CD14-positive monocyte (primary cell): ENCODE data around the gene ADH1A. TPM values are rescaled to one million over a fixed set of nuclear protein-coding genes. Genes with fewer than 3 reads are reported as not detected.

Source experiments
- DNase-seq, 3 donors: peaks; one replicate each; pipeline ENCODE4 v3.0.0-alpha.2; 2011 to 2022
- H2AFZ ChIP-seq: 2 replicates; pipeline ENCODE4 v1.6.0; 2012; ENCODE audit warnings: mild to moderate bottlenecking, low read depth, low read length, inconsistent platforms; ENCODE audit not compliant: insufficient read depth, poor library complexity, severe bottlenecking
- H3K27ac ChIP-seq, 2 donors: 1 replicate in 1 of 2; 2 replicates in 1 of 2; pipeline ENCODE4 v1.5.1; 2012 to 2013; ENCODE audit warnings: low read length in 2 of 2, control low read depth in 1 of 2, inconsistent platforms in 1 of 2, low read depth in 1 of 2, mild to moderate bottlenecking in 1 of 2
- H3K27me3 ChIP-seq, 2 donors: one replicate each; pipeline versions ENCODE4 v1.6.0 to v1.6.1; 2011 to 2013; ENCODE audit warnings: low read length in 2 of 2; ENCODE audit not compliant: control insufficient read depth in 2 of 2, insufficient read depth in 2 of 2
- H3K36me3 ChIP-seq, 2 donors: replicated peaks in 1 of 2; 1 replicate in 1 of 2; 2 replicates in 1 of 2; pipeline versions ENCODE4 v1.5.1 to v1.6.1; 2012 to 2013; ENCODE audit warnings: low read length in 2 of 2, control low read depth in 1 of 2, inconsistent platforms in 1 of 2, mild to moderate bottlenecking in 1 of 2; ENCODE audit not compliant: insufficient read depth in 2 of 2, control insufficient read depth in 1 of 2
- H3K4me1 ChIP-seq, 2 donors: 1 replicate in 1 of 2; 2 replicates in 1 of 2; pipeline versions ENCODE4 v1.5.1 to v1.6.1; 2012 to 2013; ENCODE audit warnings: low read length in 2 of 2, control low read depth in 1 of 2, inconsistent platforms in 1 of 2, mild to moderate bottlenecking in 1 of 2, moderate library complexity in 1 of 2; ENCODE audit not compliant: insufficient read depth in 2 of 2, control insufficient read depth in 1 of 2
- H3K4me2 ChIP-seq: replicated peaks from 2 replicates; pipeline ENCODE3; 2012; ENCODE audit warnings: low read length, moderate library complexity, mild to moderate bottlenecking; ENCODE audit not compliant: poor library complexity, severe bottlenecking; ENCODE audit errors: extremely low read depth
- H3K4me3 ChIP-seq, 3 experiments: fragments of 200-600 bp in 1 of 3; sonication (generic) in 1 of 3; replicated peaks in 1 of 3; 1 replicate in 2 of 3; 2 replicates in 1 of 3; pipeline ENCODE4 v1.5.1; 2011 to 2013; ENCODE audit warnings: low read length in 3 of 3, mild to moderate bottlenecking in 3 of 3, control low read depth in 2 of 3, low read depth in 2 of 3, inconsistent platforms in 1 of 3, moderate library complexity in 1 of 3
- H3K79me2 ChIP-seq: 2 replicates; pipeline ENCODE4 v1.6.0; 2012; ENCODE audit warnings: mild to moderate bottlenecking, control low read depth, inconsistent platforms, low read length, moderate library complexity; ENCODE audit not compliant: insufficient read depth
- H3K9ac ChIP-seq: 2 replicates; pipeline ENCODE4 v1.6.0; 2017; ENCODE audit warnings: low read length, mild to moderate bottlenecking; ENCODE audit not compliant: insufficient read depth, poor library complexity, severe bottlenecking
- H3K9me3 ChIP-seq, 2 donors: replicated peaks in 1 of 2; 1 replicate in 1 of 2; 2 replicates in 1 of 2; pipeline versions ENCODE4 v1.5.1 to v1.6.1; 2012 to 2013; ENCODE audit warnings: low read length in 2 of 2, control low read depth in 1 of 2; ENCODE audit not compliant: control insufficient read depth in 1 of 2, insufficient read depth in 1 of 2
- H4K20me1 ChIP-seq: 2 replicates; pipeline ENCODE4 v1.6.0; 2012; ENCODE audit warnings: mild to moderate bottlenecking, low read length, control low read depth, moderate library complexity; ENCODE audit not compliant: insufficient read depth
- H3K27ac Mint-ChIP-seq, 7 donors: one replicate each; pipeline ENCODE4 v1.8.0; 2020; ENCODE audit warnings: mild to moderate bottlenecking in 7 of 7, mixed read lengths in 7 of 7, moderate library complexity in 6 of 7, inconsistent platforms in 2 of 7
- H3K27me3 Mint-ChIP-seq, 3 donors: one replicate each; pipeline ENCODE4 v1.8.0; 2021 to 2022; ENCODE audit warnings: low read depth in 3 of 3, mild to moderate bottlenecking in 3 of 3, mixed read lengths in 3 of 3, moderate library complexity in 3 of 3, inconsistent platforms in 1 of 3
- H3K36me3 Mint-ChIP-seq, 2 donors: one replicate each; pipeline ENCODE4 v1.8.0; 2020; ENCODE audit warnings: mixed read lengths in 2 of 2, inconsistent platforms in 1 of 2, mild to moderate bottlenecking in 1 of 2
- H3K4me1 Mint-ChIP-seq: one replicate; pipeline ENCODE4 v1.8.0; 2020; ENCODE audit warnings: mild to moderate bottlenecking, mixed read lengths
- H3K4me3 Mint-ChIP-seq, 2 donors: one replicate each; pipeline ENCODE4 v1.8.0; 2020; ENCODE audit warnings: mild to moderate bottlenecking in 2 of 2, mixed read lengths in 2 of 2, moderate library complexity in 1 of 2
- H3K9me3 Mint-ChIP-seq, 7 donors: one replicate each; pipeline ENCODE4 v1.8.0; 2020 to 2022; ENCODE audit warnings: mixed read lengths in 7 of 7, mild to moderate bottlenecking in 6 of 7, moderate library complexity in 6 of 7, inconsistent platforms in 2 of 7
- WGBS: methylation state at CpG from one replicate; pipeline ENCODE4 v1.1.5; 2013; ENCODE audit warnings: missing lambda C conversion rate; ENCODE audit not compliant: insufficient coverage; 5-methylcytosine and 5-hydroxymethylcytosine counted together
- intact Hi-C, 2 donors: fragments of 100-400 bp; cut with micrococcal nuclease; formaldehyde crosslinking; loops; one replicate each; pipeline versions ENCODE4 v1.15.0 to v1.15.1; 2023
- polyA plus RNA-seq, 3 donors: library from polyadenylated mRNA; depleted of rRNA in 1 of 3; unstranded in 2 of 3; stranded (reverse) in 1 of 3; fragments of 300-500 nt in 2 of 3; fragments of >200 nt in 1 of 3; fragmentation: Illumina TruSeq in 2 of 3; gene quantifications; 1 replicate in 2 of 3; 2 replicates in 1 of 3; pipeline ENCODE4 v1.2.3, GENCODE V29; 2012 to 2021
- TF ChIP-seq, protein P1 (sequence below): fragments of 200-600 bp; IDR thresholded peaks from one replicate; pipeline ENCODE4 v1.8.0; 2022; ENCODE audit warnings: antibody characterized with exemption, mild to moderate bottlenecking

The ADH1A gene
- polyA plus RNA-seq, 3 donors, result not detected

DNA sequence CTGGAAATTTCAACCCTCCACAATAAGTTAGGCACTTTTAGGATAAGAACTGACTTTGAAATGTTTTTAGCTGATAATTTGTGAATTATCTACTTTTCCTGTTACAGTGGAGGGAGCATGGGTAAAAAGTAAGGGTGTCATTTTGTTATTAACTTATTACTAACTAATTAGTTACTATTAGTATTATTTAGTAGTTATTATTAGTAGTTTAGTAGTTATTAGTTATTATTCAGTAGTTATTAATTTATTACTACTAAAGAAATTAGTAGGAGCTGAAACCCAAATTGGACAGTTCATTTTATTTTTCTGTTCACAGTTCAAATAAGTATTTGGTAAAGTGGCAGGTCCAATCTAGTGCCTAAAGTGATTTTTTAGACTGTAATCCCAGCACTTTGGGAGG, 5.4 kb downstream of the ADH1A start:
- Mint-ChIP-seq H3K9me3 (peaks cover 0 to 7% (median 3%) of the 10 kb centered on the region in 7 donors), H3K27me3 (no peaks in the 10 kb centered on the region), H3K4me3 (no peak overlapping the region), H3K4me1 (no peaks in the 10 kb centered on the region), H3K27ac (no peak overlapping the region), H3K36me3 (no peaks in the 10 kb centered on the region)
- Histone ChIP-seq H3K9me3 (peaks cover 0 to 4% of the 10 kb centered on the region in 2 donors), H2AFZ (no peak overlapping the region), H3K4me2 (no peak overlapping the region), H3K27me3 (no peaks in the 10 kb centered on the region), H3K27ac (no peak overlapping the region), H3K9ac (no peak overlapping the region), H3K4me1 (no peaks in the 10 kb centered on the region), H3K79me2 (no peaks in the 10 kb centered on the region), H3K36me3 (no peaks in the 10 kb centered on the region), H4K20me1 (no peaks in the 10 kb centered on the region), H3K4me3 (no peak overlapping the region)
- intact Hi-C loops, result no loop called here
- TF ChIP-seq, protein P1, sequence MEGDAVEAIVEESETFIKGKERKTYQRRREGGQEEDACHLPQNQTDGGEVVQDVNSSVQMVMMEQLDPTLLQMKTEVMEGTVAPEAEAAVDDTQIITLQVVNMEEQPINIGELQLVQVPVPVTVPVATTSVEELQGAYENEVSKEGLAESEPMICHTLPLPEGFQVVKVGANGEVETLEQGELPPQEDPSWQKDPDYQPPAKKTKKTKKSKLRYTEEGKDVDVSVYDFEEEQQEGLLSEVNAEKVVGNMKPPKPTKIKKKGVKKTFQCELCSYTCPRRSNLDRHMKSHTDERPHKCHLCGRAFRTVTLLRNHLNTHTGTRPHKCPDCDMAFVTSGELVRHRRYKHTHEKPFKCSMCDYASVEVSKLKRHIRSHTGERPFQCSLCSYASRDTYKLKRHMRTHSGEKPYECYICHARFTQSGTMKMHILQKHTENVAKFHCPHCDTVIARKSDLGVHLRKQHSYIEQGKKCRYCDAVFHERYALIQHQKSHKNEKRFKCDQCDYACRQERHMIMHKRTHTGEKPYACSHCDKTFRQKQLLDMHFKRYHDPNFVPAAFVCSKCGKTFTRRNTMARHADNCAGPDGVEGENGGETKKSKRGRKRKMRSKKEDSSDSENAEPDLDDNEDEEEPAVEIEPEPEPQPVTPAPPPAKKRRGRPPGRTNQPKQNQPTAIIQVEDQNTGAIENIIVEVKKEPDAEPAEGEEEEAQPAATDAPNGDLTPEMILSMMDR, result no peak
- DNase-seq, result no peak

DNA sequence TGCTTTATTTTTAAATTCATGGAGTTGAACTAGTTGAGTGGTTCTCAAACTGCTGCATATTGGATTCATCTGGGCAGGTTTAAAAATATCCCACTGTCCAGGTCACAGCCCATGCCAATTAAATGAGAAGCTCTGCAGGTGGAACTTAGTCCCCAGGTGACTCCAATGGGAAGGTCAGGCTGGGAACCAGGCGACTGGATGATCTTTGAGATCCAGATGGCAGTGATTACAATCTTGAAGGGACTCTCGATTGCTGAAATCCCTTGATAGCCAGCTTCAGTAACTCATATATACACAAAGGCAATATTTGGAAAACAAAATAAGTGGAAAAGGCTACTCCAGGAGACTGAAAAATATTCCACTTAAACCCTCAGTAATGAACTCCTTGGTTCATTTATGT, 8.1 kb downstream of the ADH1A start:
- WGBS, result no CpG with 5 or more reads among the region's 2 CpGs
- Histone ChIP-seq H3K4me2 (no peak overlapping the region), H3K4me3 (no peak overlapping the region), H3K36me3 (no peaks in the 10 kb centered on the region), H3K27ac (no peak overlapping the region), H4K20me1 (no peaks in the 10 kb centered on the region), H3K79me2 (no peaks in the 10 kb centered on the region), H3K4me1 (no peaks in the 10 kb centered on the region), H3K27me3 (no peaks in the 10 kb centered on the region), H3K9me3 (peaks cover 0 to 4% of the 10 kb centered on the region in 2 donors), H2AFZ (no peak overlapping the region), H3K9ac (no peak overlapping the region)
- H3K9me3 Mint-ChIP-seq, result peaks cover 0 to 7% (median 5%) of the 10 kb centered on the region in 7 donors
- H3K36me3 Mint-ChIP-seq, result no peaks in the 10 kb centered on the region
- no peaks in the 10 kb centered on the region for H3K27me3 Mint-ChIP-seq
- TF ChIP-seq, protein P1, result no peak
- no peak for DNase-seq
- no peaks in the 10 kb centered on the region for H3K4me1 Mint-ChIP-seq
- H3K4me3 Mint-ChIP-seq, result no peak overlapping the region
- no peak overlapping the region for H3K27ac Mint-ChIP-seq
- intact Hi-C loops, result no loop called here
